HG03045 (cell line): ENCODE data around the gene FGB.
A peak's percentile ranks its signal among the peaks of the same experiment; 100 is the strongest.

Source experiments
- ATAC-seq: cut with Tn5 transposase; IDR thresholded peaks from one replicate; pipeline ENCODE4 v1.9.1; 2021; ENCODE audit warnings: mild to moderate bottlenecking, moderate library complexity; ENCODE audit not compliant: unreplicated experiment

Gene FGB

GRCh38 chr4:154562697-154563254, at the start of gene FGB:
Gene FGB, plus strand, starts transcription at chr4:154563011. Its CDS starts 8 bp downstream, at chr4:154563019.
- ATAC-seq = no peak

- ATAC-seq = no peak
Measured at GRCh38 chr4:154516318-154517029, 46.3 kb upstream of the FGB start.

- no peak for ATAC-seq
Measured at GRCh38 chr4:154517591-154517990, 45.2 kb upstream of the FGB start.

GRCh38 chr4:154519214-154519613, 43.6 kb upstream of the FGB start:
- no peak for ATAC-seq

- ATAC-seq = no peak
Measured at GRCh38 chr4:154521607-154522006, 41.2 kb upstream of the FGB start.

- ATAC-seq = no peak
Measured at GRCh38 chr4:154526151-154526550, 36.7 kb upstream of the FGB start.

- no peak for ATAC-seq
Measured at GRCh38 chr4:154527308-154527707, 35.5 kb upstream of the FGB start.

- no peak for ATAC-seq
Measured at GRCh38 chr4:154528869-154529268, 33.9 kb upstream of the FGB start.

GRCh38 chr4:154529728-154530519, 32.9 kb upstream of the FGB start:
- ATAC-seq = no peak

GRCh38 chr4:154534296-154534695, 28.5 kb upstream of the FGB start:
- no peak for ATAC-seq

GRCh38 chr4:154542271-154542879, 20.4 kb upstream of the FGB start:
- no peak for ATAC-seq

- ATAC-seq = no peak
Measured at GRCh38 chr4:154545689-154546088, 17.1 kb upstream of the FGB start.

GRCh38 chr4:154549894-154550790, 12.7 kb upstream of the FGB start, which contains the start of gene PLRG1:
Gene PLRG1, minus strand, starts transcription at chr4:154550400. Its CDS starts 92 bp downstream, at chr4:154550308.
- peak; percentile 99 for ATAC-seq

- ATAC-seq = peak; percentile 50
Measured at GRCh38 chr4:154551872-154552686, 10.7 kb upstream of the FGB start.

- ATAC-seq = peak; percentile 17
Measured at GRCh38 chr4:154559141-154559493, 3.7 kb upstream of the FGB start.

- ATAC-seq = peak; percentile 87
Measured at GRCh38 chr4:154559494-154560418, 3.1 kb upstream of the FGB start.

GRCh38 chr4:154560419-154560801, 2.4 kb upstream of the FGB start:
- ATAC-seq = no peak

- no peak for ATAC-seq
Measured at GRCh38 chr4:154560824-154561231, 2.0 kb upstream of the FGB start.

GRCh38 chr4:154564311-154564710, 1.5 kb downstream of the FGB start:
- no peak for ATAC-seq
